ENCODE results near the gene ASH1L.

Gene ASH1L

GRCh38 chr1:155472491-155473083 is 90.0 kb downstream of the ASH1L start:
- DNase-seq (ENCODE audit: low read depth): no peak
- no peak for TF ChIP-seq CTCF (IDR thresholded peaks at IDR 0.05; ENCODE audit: low read length, missing control alignments)
- no peak overlapping the region for H3K4me3 ChIP-seq (replicated peaks; ENCODE audit: low read depth, low read length)

DNA sequence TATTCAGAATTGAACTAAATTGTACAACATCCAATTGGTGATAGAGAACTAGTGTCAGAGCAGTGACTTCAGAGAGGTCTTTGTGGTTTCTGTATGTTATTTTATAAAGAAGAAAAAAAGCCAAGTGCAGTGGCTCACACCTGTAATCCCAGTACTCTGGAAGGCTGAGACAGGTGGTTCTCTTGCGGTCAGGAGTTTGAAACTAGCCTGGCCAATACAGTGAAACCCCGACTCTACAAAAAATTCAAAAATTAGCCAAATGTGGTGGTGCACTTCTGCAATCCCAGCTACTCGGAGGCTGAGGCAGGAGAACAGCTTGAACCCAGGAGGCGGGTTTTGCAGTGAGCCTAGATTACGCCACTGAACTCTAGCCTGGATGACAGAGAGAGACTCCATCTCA is 90.7 kb downstream of the ASH1L start:
- no peak overlapping the region for H3K4me3 ChIP-seq (replicated peaks; ENCODE audit: low read depth, low read length)
- DNase-seq (ENCODE audit: low read depth): no peak
- TF ChIP-seq CTCF (IDR thresholded peaks at IDR 0.05; ENCODE audit: low read length, missing control alignments): no peak

- no peak for TF ChIP-seq CTCF (IDR thresholded peaks at IDR 0.05; ENCODE audit: low read length, missing control alignments)
- DNase-seq (ENCODE audit: low read depth): no peak
- no peak overlapping the region for H3K4me3 ChIP-seq (replicated peaks; ENCODE audit: low read depth, low read length)
Measured at GRCh38 chr1:155471026-155471425, 91.6 kb downstream of the ASH1L start.

DNA sequence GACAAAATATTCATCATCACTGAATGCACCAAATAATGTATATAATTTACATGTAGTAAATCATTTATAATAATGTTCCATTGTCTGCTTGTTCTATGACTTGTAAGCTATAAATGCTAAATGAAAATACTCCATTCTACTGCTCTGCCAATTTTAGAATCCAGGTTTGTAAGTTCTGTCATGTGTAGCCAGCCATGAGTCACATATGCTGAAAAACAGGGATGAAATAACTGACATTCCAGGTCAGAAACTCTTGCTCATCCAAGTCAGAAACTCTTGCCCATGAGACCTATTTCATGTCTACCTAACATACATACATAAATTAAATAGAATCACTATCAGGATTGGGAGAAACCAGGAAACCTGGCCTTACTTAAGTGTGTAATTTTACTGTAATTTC is 95.6 kb downstream of the ASH1L start:
- DNase-seq (ENCODE audit: low read depth): peak; percentile 78
- no peak for TF ChIP-seq CTCF (IDR thresholded peaks at IDR 0.05; ENCODE audit: low read length, missing control alignments)
- no peak overlapping the region for H3K4me3 ChIP-seq (replicated peaks; ENCODE audit: low read depth, low read length)

GRCh38 chr1:155466617-155466972 is 96.0 kb downstream of the ASH1L start:
- TF ChIP-seq CTCF (IDR thresholded peaks at IDR 0.05; ENCODE audit: low read length, missing control alignments): no peak
- DNase-seq (ENCODE audit: low read depth): no peak
- H3K4me3 ChIP-seq (replicated peaks; ENCODE audit: low read depth, low read length): no peak overlapping the region

- no peak for TF ChIP-seq CTCF (IDR thresholded peaks at IDR 0.05; ENCODE audit: low read length, missing control alignments)
- no peak overlapping the region for H3K4me3 ChIP-seq (replicated peaks; ENCODE audit: low read depth, low read length)
- peak; percentile 83 for DNase-seq (ENCODE audit: low read depth)
Measured at GRCh38 chr1:155463865-155464650, 98.5 kb downstream of the ASH1L start.

DNA sequence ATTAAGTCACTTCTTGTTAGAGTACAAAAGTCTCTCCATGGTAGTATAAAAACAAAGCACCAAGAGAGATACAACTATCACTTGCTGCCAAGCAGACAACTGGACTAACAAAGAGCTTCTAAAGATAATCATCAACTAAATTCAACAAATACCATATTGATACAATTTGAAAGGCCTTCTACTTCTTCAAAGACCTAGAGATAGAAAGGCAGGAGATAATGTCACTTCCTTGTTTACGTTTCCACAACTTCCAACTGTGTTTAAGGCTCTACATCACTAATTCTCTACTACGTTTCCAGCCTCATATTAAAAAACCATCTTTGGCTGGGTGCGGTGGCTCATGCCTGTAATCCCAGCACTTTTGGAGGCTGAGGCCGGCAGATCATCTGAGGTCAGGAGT is 104.5 kb downstream of the ASH1L start:
- TF ChIP-seq CTCF (IDR thresholded peaks at IDR 0.05; ENCODE audit: low read length, missing control alignments): no peak
- no peak overlapping the region for H3K4me3 ChIP-seq (replicated peaks; ENCODE audit: low read depth, low read length)
- DNase-seq (ENCODE audit: low read depth): no peak
